Stimulated activated CD8-positive, alpha-beta memory T cell treated with anti-CD3 and anti-CD28 coated beads, Interleukin-7, amount 100 ng/mL, for 1 hour (primary cell): Measurements from ENCODE around the gene AURKAIP1.

Source experiments
- DNase-seq, 2 donors: peaks; one replicate each; pipeline ENCODE4 v3.0.0-alpha.2; 2020; ENCODE audit warnings: low read depth in 2 of 2

The AURKAIP1 gene

DNA sequence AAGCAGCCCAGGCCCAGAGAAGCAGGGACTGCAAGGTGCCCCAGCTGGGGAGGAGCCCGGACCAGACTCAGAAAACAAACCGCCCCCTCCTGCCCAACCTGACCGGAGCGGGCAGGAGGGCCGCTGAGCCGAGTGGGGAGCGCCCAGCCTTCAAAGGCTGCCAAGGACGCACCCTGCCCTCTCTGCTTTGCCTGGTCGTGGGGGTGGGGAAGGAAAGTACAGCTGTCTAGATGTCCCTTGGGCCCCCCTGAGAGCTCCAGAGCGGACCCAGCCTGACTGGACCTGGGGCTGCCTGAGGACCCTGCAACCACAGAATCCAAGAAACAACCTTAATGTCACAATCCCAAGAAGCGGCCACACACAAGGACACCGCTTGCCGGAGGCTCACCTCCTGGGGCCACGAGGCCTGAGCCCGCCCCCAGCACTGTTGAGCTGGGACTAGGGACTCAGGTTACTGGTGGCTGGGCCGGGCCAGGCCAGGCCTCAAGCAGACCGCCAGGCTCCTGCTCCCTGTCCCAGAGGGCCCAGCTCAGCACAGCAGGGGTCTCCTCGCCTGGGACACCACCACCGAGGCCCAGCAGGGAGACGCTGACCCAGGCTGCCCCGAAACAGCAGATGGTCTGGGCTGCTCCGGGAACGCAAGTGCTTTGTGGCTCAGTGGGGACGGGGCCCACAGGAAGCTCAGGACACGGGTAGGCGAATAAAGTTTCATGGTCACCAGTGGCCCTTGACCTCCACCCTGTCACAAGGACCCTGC lies 27.2 kb downstream of the AURKAIP1 start:
- no peak for DNase-seq

DNA sequence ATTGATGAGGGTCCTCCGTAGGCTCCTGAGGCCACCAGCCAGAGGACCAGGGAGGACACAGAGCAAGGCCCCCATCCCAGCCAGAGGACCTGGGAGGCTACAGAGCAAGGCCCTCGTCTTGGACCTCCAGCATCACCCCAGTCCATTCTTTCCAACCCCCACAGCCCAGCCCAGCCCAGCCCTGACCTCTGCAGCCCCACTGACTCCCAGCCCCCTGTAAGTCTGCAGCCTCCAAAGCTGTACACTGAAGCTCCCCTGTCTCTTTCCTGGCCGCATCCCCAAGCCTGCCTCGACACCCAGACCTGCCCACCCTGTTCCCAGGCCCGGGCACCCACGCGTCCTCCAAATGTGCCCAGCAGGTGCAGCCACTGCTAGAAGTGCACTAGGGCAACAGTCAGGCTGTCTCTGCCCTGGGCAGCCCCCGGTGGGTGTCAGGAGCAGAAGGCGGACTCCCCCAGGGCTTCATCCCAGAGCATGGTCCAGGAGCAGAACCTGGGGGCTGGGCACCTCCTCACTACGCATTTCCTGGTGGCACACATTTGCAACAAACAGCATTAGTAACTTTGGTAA lies 27.9 kb downstream of the AURKAIP1 start:
- DNase-seq, result no peak

DNA sequence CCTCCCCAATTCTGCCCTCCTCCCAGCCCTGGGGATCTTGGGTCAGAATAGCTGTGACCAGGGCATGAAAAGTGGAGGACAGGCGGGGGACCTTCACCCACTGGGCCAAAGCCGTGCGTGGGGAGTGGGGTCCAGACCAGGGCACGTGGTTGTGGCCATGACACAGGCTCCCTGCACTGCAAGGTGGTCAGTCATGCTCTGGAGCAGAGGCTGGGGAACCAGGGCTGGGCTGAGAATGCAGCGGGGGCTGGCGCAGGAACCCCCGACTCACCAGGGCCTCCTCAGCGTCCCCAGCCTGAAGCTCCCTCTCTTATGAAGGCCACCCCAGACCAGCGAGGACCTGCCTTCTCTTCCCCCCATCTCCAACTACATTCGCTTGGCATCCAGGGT lies 28.5 kb downstream of the AURKAIP1 start:
- no peak for DNase-seq

DNA sequence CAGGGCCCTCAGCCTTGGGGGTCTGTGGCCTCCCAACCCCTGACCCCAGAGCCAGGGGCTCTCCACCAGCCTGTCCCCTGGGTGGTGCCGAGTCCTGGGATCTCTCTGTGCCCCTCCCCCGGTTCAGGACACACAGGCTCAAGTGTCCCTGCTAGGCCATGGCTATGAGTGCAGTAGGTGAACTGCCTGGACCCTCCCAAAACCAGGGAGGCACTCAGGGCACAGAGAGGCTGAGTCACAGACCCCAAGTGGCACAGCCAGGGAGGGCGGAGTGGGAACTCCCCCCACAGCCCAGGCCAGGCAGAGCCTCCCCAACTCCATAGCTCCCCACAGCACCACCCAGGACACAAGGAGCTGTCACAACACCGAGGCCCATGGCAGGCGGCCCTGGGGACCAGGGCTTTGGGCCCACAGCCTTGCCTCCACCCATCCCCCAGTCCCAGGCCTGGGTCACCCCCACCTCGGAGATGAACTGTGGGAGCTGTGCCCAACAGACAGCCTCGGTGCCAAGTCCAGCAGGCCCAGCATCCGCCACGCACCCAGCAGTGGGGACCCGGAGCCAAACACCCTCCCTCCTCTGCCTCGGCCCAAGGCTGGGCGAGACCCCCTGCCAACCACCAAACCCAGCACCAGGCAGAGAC lies 29.0 kb downstream of the AURKAIP1 start:
- DNase-seq, result no peak

DNA sequence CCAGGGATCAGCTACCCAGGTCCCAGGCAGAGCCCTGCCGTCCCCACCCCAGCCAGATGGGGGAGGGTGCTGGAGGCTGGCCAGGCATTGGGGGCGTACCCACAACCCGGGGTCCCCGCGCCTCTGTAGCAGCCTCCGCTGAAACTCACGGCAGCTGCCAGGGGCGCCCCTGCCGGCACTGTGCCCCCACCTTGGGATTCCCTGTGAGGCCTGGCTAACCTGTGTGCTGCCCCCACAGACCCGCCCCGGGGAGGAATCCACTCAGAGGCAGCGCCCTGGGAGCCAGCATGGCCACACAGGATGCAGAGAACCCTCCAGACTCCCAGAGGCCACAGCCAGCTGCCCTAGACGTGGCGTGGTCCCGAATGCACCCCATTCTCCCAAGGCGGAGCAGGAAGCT lies 29.6 kb downstream of the AURKAIP1 start:
- no peak for DNase-seq

DNA sequence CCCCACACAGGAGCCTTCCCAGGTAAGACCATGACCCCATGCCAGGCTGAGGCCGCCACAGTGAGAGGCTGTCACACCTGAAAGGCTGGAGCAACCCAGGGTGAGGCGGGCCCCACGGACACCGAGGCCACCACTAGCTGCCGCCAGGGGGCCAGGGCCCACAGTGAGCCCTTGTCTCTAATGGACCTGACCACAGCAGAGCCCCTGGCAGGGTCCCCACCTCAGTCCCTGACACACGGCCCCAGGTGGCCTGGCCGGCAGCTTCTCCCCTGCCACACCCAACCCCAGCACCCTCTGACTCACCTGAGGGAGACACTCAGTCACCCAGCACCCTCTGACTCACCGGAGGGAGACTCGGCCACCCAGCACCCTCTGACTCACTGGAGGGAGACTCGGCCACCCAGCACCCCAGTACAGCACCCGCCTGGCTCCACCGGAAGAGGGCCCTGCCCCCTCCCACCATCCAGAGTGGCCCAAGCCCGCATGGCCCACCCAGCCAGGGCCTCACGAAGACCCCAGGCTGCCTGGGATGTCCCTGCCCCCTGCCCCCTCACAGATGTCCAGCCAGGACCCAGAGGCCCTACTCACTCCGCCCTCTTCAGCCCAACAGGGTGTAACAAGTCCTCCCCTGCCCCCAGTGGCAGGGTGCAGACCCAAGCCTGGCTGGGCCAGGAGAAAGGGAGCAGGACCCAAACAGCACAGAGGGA lies 30.2 kb downstream of the AURKAIP1 start:
- DNase-seq, result no peak

DNA sequence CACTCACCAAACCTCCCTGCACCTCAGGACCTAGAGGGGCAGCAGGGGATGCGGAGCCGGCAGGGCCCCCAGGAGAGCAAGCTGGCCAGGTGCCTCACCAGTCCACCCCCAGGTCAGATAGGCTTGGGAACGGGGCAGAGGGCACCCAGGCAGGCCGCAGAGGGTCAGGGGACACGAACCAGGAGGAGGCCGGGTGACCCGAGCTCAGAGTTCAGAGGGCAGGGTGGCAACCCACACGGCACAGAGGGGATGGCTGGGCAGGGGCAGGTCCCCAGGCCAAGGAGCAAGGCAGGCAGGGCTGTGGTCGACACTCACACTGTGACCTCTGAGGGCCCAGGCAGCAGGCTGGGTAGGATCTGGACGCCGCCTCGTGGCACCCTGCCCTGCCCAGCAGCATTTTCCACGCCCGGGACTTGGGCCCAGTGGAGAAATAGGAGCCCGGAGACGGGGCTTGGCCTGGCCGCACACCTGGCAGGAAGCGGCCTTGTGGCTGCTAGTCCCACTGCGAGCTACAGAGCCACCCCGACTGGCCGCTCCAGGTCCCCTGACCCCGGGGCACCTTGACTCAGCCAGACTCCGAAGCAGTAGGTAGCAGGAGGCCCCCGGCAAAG lies 31.1 kb downstream of the AURKAIP1 start:
- no peak for DNase-seq

DNA sequence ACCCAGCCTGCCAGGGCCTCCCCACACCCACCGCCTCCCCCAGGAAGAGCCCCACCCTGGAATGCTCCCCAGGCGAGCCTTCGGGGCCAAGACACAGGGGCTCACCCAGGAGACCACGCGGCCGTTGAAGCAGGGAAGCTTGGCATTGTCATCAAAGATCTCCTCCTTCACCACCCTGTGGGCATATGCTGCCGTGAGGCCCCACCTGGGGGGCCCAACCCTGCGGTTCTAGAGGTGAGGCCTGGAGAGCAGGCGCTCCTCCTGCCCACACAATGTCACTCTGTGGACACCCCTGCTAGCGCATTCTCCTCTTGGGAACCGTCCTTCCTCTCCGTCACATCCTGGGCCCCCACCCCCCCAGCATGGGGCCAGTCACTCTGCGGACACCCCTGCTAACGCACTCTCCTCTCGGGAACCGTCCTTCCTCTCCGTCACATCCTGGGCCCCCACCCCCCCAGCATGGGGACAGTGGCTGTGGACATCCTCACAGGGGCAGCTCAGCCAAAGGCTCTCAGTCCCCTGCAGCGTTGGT lies 32.4 kb downstream of the AURKAIP1 start:
- DNase-seq, result no peak

DNA sequence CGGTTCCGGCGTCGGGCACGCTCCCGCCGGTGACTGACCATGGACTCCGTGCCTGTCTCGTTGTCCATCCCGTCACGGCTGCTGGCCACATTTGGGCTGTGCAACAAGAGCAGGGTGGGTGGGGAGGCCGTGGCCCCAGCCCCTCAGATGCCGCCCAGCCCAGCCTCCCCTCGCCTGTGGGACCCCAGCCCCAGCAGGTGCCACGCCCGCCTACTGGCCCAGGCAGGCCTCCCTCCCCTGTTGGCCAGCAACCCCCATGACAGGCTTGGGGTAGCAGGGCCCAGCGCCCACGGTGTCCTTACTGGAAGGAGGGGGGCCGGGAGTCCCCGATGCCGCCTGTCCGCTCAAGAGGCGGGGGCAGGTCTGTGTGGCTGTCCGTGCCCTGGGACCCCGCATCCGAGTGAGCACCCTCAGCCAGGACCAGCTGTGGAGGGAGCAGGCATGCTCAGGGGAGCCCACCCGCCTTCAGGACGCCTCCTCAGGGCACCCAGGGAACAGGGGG lies 32.9 kb downstream of the AURKAIP1 start:
- no peak for DNase-seq

DNA sequence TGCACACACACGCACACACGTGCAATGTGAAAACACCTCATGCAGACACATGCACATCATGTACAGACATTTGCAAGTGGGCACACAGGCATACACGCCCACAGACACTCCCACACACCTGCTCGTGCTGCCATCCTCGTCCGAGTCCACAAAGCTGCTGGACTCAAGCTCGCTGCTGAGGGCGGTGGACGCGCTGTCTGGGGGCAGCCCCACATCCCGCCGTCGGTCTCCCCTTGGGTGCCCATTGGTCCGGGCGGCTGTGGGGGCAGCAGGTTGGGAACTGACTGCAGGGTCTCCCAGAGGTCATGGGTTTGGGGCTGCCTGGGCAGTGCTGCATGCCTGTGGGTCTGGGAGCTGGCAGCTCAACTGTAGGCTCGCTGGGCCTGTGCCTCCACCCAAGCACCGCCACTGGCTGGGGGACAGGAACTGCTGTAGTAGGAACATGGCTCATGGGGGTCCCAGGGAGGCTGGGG lies 33.4 kb downstream of the AURKAIP1 start:
- no peak for DNase-seq

DNA sequence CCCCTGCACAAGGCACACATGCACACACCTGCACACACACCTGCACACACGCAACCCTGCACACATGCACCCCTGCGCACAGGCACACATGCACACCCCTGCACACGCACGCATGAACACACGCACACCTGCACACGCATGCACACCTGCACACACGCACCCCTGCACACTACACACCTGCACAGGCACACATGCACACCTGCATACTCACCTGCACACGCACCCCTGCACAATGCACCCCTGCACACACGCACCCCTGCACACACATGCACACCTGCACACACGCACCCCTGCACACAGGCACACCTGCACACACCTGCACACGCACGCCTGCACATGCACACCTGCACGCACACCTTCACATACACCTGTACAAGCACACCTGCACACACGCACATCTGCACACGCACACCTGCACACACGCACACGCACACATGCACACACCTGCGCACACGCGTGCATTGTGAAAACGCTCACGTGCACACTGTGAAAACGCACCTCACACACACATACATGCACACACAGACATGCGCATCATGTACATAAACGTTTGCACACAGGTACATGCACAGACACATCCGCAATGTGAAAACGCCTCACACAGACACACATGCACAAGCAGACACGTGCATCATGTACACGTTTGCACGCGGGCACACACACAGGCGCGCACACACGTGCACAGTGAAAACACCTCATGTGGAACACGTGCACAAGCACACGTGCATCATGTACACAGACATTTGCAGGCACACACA lies 34.0 kb downstream of the AURKAIP1 start:
- no peak for DNase-seq

DNA sequence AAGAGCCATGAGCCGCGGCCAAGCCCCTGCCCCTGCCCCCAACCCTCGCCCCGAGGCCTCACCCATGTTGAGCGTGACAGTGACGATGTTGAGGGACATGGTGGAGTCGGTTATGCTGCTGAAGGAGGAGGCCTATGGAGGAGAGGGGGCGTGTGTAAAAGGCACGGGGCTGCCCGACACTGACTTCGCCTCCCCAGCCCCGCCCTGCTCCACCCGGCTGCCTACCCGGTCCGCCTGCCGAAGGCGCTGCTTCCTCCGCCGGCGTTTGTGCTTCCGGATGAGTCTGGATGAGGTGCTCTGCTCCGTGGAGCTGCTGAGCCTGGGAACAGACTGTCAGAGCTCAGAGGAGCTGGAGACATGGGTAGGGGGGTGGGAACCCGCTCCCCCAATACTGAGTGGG lies 34.8 kb downstream of the AURKAIP1 start:
- DNase-seq, result no peak

DNA sequence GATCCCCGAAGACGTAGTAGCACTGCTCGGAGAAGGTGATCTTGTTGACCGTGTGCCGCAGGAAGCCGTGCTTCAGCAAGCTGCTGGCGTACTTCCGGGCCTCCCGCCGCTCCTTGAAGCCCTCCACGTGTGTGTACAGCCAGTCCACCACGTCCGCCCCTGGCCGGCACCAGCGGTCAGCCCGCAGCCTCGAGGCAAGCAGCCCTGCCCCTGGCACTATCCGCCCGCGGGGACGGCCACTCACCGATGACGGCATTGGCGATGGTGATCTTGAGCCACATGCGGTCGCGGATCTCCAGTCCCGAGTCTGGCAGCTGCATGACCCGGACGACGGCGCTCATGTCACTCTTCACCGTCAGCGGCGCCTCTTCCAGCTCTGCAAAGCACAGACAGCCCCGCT lies 36.7 kb downstream of the AURKAIP1 start:
- no peak for DNase-seq

DNA sequence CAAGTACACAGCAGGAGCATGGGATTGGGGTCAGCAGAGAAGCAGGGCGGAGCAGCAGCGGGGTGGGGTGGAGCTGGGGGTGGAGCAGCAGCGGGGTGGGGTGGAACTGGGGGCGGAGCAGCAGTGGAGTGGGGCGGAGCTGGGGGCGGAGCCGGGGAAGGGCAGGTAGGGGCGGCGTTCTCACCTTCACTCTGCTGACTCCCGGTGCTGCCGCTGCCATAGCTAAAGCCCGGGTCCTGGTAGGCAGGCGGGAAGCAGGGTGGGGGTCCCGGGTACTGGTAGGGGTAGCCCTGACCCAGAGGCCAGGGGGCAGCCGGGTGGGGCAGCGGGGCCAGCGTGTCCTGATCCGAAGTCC lies 37.2 kb downstream of the AURKAIP1 start:
- no peak for DNase-seq

DNA sequence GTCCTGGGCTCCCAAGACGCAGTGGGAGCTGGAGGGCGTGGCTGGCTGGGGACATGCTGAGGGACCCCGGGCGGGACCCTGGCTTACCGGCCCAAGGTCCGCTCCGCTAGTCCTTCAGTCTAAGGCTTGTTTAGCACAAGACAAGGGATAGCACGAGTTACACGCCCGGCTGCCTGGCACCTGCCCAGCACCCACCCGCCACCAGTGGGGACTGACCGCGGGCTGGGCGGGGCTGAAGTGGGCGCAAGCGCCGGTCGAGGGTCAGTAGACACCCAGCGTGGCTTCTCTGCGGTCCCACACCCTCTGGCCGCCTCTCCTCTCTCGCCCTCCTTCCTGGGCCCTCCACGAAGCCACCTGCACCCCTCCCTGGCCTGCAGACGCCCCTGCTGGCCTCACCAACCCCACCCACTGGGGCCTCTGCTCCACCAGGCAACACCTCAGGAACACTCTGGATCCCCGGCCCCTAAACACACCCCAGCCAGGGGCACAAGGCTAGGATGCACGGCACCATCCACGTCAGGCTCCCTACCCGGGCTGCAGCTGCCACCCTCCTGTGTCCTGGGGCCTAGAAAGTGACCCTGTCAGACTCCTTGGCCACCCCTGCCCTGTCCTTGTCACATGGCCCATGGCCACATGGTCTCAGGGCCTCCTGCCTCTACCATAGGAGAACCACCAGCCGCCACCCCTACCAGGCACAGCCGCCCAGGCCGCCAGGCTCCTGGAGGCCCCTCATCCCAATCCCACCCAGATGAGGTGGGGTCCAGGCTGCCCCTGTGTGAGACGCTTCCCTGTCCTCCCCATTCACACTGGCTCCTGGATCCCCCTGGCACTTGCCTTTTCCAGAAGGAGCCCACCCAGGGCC lies 37.8 kb downstream of the AURKAIP1 start:
- no peak for DNase-seq

DNA sequence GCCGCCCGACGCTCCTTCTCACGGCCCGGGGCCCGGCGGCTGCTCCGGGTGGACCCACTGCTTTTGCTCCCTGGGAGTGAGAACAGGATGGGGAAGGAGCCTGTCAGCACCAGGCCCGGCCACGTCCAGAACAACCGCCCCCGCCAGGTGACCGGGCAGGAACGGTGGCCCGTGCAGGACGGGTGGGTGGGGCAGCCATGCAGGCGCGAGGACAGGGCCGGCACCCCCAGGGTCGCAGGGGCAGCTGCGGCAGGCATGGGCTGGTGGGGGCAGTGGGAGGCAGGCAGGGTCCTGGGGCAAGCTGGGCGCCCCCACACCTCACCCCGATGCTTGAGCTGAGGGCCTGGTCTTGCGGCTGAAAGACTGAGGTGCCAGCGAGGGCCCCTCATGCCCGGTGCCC lies 38.6 kb downstream of the AURKAIP1 start:
- DNase-seq, result no peak

DNA sequence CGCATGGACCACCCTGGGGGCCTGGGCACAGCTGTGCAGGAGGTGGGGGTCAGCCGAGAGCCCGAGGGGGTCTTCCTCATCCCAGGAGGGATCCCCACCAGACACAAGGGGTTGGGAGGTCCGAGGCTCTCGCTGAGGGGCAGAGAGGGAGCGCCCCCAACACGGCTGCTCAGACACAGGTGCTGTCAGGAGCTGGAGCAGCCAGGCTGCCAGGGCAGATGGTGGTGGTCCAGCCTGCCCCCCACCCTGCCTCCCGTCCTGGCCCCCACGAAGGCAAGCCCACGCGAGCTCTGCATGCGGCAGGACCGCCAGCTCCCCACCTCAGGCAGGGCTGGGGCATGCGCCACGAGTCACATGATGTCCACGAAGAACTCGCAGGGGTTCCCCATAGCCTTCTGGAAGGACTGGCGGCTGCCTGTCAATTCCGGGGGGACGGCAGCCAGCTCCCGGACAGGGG lies 39.2 kb downstream of the AURKAIP1 start:
- DNase-seq, result no peak

DNA sequence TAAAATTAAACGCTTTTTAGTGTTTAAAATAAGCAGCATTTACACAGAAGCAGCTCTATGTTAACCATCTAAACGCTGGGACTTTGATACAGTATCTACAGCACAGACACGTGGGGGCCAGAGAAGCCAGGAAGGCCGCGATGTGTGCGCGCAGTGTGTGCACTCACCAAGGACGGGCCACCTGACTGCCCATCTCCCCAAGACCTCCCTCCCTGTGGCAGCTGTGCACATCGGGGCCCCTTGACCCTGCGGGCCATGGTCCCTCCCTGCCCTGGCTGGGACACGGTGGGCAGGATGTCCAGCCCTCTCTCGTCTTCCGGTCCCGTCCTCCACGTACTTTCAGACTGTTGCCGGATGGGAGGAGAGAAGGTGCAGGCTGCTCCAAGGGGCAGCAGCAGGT lies 39.7 kb downstream of the AURKAIP1 start:
- no peak for DNase-seq

DNA sequence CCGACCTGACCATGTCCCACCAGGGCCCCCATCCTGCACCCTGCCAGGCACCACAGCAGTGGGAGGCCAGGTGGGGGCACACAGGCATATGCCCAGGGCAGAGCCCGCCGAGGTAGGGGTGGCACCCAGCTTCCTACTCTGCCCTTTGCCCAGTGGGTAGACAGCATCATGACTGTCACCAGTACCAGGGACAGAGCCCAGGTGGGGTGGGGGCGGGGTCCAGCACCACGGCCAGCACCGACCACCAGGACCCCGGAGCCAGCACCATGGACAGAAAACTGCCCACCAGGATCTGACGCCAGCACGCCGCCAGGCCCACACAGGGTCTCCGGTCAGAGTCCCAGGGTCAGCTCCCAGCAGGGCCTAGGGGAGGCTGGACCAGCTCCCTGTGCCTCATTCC lies 40.2 kb downstream of the AURKAIP1 start:
- DNase-seq, result no peak
